Measurements from ENCODE around the gene CDC42BPA.
"Not testable (repeated sequence)": the region's sequence is repeated elsewhere in the genome, so short reads cannot be mapped to it uniquely, and the experiment has no call there.

CDC42BPA gene

DNA sequence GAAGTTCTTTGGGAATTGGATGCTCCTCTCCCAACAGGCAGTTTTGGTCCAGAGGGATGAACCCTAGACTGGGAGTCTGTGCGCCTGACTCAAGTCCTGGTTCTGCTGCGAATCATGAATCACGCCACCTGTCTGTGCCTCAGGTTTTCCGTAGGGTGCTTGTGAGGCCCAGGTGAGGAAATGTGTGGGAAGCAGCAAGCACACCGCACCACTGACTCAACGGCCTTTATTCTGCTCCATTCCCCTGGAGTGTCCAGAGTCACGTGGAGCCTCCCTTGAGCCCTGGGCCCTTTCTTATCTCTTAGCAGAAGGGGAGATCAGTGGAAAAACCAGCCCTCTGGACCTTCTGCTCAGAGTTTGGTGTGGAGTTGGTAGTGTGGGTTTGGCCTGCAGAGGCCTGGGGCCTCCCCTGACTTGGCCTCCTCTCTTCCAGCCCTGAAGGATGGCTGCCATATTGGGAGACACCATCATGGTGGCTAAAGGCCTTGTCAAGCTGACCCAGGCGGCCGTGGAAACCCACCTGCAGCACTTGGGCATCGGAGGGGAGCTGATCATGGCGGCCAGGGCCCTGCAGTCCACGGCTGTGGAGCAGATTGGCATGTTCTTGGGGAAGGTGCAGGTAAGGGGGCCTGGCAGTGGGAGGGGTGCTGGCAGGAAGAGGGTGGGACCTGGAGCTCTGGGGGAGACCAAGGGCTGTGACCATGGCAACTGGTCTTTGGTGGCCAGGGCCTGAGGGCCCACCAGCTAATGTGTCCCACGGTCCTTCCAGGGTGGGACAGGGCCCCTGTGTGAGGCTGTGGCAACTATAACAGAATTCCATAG lies 357.1 kb downstream of the CDC42BPA start:
- DNase-seq (ENCODE audit: low read depth) = no peak

DNA sequence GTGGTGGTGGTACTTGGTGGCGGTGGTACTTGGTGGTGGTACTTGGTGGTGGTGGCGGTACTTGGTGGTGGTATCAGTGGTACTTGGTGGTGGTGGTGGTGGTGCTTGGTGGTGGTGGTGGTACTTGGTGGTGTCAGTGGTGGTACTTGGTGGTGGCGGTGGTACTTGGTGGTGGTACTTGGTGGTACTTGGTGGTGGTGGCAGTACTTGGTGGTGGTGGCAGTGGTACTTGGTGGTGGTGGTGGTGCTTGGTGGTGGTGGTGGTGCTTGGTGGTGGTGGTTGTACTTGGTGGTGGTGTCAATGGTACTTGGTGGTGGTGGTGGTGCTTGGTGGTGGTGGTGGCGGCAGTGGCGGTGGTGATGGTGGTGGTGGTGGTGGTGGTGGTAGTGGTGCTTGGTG lies 358.0 kb downstream of the CDC42BPA start:
- DNase-seq (ENCODE audit: low read depth) = no peak

DNA sequence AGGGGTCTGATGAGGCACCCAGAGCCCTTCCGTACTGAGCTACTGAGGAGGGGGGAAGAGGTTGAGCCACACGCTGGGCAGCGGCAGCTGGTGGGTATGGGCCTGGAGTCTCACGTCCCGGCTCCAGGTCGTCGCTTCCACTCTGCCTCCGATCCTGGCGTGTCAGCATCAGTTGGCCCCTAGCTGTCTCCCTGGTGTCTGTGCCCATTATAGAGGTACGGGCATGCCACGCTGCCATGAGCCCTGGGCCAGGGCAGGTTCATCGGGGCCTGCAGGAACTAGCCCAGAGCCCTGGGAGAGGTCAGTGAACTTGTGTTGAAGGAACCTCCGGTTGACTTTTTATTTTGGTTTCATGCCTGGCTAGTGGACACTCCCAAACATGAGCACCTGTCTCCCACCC lies 360.0 kb downstream of the CDC42BPA start:
- DNase-seq (ENCODE audit: low read depth) = no peak

DNA sequence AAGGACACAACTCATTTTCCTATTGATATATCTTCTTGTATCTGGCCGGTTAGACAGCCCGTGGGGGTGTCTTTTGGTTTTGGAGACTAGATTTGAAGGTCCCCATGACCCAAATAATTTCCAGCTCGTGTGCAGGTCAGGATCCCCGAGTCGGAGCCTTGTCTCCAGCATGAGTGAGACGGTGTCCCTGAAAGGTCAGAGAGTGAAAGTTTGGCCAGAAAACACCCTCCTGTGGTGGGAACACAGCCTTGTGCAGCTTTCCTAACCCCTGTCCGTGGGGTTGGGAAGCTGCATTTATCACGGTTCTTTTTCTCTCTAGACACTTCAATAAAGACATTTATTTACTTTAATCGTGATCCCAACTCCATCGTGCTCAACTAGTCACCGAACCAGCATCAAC lies 360.6 kb downstream of the CDC42BPA start:
- no peak for DNase-seq (ENCODE audit: low read depth)

DNA sequence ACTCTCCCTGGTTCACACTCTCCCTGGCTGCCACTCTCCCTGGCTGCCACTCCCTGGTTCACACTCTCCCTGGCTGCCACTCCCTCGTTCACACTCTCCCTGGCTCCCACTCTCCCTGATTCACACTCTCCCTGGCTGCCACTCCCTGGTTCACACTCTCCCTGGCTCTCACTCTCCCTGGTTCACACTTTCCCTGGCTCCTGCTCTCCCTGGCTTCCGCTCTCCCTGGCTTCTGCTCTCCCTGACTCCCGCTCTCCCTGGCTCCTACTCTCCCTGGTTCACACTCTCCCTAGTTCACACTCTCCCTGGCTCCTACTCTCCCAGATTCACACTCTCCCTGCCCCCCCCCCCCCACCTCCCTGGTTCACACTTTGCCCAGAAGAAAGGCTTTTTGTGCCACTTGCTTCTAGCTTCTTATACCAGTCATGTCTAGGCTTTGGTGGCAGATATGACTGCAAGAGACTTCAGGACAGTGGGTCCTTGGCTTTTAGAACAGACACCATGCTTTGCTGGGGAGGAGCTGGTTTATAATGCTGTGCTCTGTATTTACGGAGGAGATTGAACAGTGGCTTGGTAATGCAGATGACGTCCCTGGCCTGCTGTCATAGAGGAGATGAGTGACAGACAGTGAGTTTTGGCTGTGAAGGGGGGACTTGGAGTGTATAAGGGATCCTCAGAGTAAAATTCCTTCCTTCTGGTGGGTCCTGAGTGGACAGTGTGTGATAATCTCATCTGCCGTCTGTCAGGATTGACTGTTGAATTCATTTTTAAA lies 361.2 kb downstream of the CDC42BPA start:
- no peak for DNase-seq (ENCODE audit: low read depth)

DNA sequence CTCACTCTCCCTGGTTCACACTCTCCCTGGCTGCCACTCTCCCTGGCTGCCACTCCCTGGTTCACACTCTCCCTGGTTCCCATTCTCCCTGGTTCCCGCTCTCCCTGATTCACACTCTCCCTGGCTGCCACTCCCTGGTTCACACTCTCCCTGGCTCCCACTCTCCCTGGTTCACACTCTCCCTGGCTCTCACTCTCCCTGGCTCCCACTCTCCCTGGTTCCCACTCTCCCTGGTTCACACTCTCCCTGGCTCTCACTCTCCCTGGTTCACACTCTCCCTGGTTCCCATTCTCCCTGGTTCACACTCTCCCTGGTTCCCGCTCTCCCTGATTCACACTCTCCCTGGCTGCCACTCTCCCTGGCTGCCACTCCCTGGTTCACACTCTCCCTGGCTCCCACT lies 362.4 kb downstream of the CDC42BPA start:
- not testable (repeated sequence) for DNase-seq (ENCODE audit: low read depth)

DNA sequence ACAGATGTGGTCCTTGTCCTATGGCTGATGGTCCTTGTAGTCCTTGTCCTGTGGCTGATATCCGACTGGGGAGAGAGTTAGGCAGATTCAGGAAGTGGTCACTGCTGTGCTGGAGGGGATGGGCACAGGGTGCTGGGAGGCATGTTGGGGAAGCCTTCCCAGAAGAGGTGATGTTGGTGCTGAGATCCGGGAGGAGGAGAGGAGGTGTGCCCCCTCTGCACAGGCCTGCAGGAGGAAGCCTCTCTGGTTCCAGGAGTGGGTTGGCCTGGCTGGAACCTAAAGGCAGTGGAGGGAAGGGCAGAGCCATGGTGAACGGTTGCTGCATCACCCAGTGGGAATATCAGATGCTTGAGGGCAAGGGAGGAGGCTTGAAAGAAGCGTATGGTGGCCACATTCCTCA lies 363.5 kb downstream of the CDC42BPA start:
- no peak for DNase-seq (ENCODE audit: low read depth)

DNA sequence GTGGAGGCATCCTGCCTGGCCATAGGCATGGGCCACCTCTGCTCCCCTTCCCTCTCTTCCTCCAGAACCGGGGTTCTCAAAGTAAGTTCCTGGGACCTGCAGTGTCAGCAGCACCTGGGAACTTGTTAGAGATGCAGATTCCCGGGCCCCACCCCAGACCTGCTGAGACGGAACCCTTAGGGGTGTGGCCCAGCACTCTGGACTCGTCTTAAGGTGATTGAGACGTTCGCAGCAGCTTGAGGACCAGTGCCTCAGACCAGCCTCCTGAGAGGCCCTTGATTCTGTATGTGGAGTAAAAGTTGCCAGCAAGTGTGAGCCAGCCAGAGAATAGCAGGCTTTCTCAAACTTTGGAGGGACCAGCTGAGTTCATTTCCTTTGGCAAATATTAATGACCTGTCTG lies 364.0 kb downstream of the CDC42BPA start:
- no peak for DNase-seq (ENCODE audit: low read depth)

DNA sequence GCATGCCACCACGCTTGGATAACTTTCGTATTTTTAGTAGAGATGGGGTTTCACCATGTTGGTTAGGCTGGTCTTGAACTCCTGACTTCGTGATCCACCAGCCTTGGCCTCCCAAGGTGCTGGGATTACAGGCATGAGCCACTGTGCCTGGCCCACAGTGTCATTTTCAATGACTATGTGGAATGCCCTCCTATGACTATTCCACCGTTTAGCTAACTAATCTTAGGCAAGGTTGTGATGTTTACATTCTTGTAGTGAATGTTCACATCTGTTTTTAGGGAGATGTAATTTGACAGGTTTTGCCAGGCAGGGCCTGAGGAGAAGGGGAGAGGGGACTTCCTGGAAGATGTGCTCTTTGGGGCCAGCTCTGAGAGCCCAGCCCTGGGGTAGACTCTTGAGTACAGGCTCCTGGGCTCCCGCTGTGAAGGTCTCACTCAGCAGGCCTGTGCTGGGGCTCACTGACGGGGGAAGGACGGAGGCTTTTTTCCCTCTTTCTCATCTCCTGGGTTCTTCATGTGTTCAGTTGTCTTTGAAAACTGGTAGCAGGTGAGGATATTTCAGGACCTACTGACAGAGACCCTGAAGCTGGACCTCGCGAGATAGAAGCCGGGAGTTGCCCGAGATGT lies 365.0 kb downstream of the CDC42BPA start:
- no peak for DNase-seq (ENCODE audit: low read depth)

DNA sequence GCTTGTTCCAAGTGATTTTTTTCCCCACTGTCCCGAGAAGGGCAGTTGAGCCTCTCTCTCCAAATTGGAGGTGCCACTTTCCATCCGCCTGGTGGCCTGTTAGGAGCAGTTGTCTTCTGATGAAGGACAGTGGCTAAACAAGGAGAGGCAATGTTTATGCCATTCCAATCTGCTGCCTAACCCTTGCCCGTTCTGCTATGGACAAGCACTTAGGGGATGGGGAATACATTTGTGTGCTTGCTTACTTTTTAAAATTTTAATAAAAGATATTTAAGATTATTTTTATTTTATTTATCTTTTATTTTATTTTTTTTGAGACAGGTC lies 366.2 kb downstream of the CDC42BPA start:
- no peak for DNase-seq (ENCODE audit: low read depth)

DNA sequence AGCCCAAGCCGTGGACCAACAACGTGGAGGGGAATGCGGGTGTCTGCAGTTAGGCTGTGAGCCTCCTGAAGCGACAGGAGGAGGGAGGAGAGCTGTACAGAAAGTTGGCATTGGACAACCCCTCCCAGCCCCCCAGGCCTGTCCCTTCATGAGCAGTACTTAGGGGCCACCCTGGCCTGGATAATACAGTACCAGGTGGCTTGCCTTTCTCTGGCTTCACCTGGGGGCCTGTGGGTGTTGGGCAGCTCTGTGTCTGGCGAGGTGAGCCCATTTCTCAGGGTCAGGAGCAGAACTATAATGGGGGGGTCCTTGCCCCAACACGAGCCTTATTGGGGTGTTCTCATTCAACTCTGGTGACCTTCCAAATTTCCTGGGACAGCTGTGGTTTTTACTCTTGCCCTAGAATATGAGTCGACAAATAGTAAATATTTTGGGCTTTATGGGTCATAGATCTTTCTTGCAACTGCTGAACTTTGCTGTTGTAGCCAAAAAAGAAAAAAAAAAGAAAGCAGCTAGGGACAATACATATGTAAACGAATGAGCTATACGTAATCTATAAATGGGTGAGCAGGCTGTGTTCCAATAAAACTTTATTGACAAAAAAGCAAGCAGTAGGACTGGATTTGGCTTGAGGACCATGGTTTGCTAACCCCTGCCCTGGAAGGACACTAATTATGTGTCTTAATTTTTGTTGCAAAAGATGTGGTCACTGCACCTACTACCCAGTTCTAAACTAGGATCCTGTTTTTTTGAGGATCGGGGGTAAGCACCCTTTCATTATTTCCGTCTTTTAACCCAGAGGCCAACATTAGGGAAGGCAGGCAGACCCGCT lies 366.8 kb downstream of the CDC42BPA start:
- no peak for DNase-seq (ENCODE audit: low read depth)

DNA sequence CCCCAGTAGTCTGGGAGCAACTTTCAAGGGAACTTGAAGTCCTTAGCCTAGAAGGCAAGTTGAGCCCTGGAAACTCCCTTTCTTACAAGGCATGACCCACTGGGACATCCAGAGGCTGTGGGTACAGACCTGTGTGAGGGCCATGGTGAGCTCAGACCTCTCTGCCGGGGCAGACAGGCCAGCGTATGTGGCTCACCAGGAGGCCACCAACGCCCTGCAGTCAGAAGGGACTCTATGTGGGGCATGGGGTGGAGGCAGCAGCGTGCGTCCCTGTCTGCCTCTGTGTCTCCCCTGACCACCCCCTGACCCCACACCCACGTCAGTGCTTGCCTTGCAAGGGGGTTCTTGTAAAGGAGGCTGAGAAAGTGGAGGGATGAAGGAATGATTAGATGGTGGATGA lies 367.4 kb downstream of the CDC42BPA start:
- no peak for DNase-seq (ENCODE audit: low read depth)

DNA sequence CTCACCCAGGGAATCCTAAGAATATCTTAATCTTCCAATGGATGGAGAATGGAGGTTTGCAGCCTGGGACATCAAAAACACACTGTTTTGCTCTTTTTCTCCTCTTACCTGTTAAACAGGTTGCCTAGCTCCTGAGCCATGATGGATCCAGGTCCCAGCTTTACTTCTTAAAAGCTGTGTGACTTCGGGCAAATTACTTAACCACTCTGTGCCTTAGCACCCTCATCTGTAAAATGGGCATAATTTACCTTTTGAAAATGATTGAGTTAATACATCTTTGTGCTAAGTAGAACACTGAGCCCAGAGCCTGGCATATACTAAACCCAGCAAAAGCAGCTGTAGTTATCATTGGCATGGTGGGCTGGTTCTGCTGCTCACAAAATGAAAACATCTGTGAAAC lies 368.0 kb downstream of the CDC42BPA start:
- no peak for DNase-seq (ENCODE audit: low read depth)

DNA sequence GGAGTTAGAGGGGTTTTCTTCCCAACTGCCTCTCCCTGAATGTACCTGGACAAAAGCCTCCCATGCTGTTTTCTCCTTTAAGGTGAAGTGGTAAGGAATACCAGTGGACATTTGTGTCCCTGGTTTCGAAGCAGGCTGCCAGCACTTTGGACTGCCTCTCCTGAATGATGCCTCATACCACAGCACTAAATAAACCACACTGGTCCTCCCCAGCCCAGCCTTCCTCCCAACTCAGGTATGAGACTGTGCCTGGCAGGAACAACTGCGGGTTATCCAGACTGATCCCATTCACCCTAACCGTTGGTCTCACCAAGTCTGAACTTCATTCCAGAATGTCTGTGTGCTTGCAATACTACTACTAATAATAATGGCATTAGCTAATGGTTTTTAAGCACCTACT lies 368.9 kb downstream of the CDC42BPA start:
- no peak for DNase-seq (ENCODE audit: low read depth)

DNA sequence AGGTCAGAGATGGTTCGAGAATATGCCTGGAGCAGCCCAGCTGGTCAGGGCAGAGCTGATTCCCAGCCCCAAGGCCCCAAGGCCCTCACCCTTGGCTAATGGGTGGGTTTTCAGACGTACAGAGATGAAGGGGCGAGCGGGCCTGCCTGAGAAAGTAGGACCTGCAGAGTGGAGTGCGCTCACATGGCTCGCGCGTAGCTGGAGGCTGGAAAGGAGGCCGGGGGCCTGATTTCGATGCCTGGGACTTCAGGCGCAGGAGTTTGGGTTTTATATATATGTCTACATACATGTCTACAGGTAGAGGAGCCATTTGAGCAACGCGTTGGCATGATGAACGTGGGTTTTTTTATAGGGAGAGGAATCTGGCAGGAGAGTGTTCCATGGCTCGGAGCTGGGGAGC lies 369.3 kb downstream of the CDC42BPA start:
- DNase-seq (ENCODE audit: low read depth) = no peak

DNA sequence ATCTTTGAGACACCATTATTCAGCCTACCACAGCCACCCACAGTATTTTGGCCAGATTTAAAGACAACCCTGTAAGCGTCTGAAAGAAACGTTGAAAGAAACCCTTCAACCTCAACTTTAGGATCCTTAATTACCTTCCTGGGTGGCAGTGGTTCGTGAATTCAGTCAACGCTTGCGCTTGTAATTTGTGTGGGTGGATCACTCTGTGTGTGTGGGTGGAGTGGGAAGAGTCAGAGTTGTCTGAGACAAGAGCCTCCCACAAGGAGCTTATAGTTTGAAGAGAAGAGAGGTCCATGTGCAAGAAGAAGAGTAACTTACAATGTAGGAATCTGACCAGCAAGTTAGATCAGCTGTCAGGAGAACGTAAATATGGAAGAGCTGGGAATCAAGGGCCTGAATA lies 369.8 kb downstream of the CDC42BPA start:
- no peak for DNase-seq (ENCODE audit: low read depth)

DNA sequence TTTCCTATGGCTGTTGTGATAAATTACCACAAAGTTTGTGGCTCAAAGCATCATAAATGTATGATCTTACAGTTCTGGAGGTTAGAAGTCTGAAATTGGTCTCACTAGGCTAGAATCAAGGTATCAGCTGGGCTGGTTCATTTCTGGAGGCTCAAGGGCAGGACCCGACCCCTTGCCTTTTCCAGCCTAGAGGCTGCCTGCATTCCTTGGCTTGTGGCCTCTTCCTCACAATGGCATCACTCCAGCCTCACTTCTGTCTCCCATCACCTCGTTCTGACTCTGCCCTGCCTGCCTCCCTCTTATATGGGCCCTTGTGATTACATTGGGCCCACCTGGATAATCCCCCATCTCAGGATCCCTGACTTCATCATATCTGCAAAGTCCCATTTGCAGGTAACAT lies 370.2 kb downstream of the CDC42BPA start:
- DNase-seq (ENCODE audit: low read depth) = no peak

DNA sequence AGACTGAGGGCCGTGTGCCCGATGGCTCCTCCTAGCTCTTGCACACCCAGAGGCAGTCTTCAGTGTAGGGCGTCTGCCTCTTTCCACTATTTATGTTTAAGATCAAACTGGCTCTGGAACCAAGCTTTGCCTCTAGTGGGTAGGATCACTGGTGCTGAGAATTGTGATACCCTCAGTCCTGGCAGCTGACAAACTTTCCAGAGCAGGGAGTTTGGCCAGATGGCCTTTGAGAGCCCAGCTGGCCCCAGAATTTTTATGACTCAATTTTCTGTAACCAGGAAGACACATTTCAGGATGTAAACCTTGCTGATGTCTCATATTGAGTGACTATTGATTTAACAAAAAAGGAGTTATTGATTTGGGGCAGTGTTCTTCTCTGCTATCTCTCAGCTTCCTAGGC lies 371.5 kb downstream of the CDC42BPA start:
- no peak for DNase-seq (ENCODE audit: low read depth)

DNA sequence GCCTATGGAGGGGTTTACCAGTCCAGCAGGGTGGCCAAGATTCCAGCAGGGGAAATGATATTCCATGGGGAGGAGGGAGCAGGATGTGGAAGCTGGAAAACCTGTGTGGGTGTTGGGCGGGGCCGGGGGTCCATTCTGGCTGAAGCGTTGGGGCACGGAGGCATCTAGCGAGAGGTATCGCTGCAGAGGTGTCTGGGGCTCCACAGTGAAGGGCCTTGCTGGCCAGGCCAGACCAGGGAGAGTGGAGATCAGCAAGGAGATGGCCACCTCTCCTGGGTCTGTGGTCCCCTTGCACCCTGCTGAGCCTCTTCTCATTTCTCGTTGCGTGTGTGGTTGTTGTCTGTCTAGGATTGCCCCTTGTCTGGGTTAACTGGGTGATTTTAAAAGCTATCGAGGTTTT lies 372.0 kb downstream of the CDC42BPA start:
- no peak for DNase-seq (ENCODE audit: low read depth)

DNA sequence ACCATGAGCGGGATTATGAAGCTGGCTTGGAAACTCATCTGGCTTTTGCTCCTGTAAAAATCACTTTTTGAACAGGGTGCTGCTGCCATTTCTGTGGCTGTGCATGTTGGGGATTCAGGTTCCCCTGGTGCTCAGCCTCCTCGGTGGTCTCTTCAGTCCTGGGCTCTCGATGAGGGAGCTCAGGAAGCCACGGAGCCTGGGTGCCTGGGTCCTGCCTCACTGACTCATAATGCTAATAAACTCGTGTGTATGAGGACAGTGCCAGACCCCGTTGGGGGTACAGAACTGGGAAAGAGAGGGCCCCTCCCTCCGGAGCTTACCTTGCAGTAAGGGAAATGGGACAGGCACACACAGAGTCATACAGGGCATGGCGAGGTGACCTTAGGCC lies 372.4 kb downstream of the CDC42BPA start:
- DNase-seq (ENCODE audit: low read depth) = no peak

DNA sequence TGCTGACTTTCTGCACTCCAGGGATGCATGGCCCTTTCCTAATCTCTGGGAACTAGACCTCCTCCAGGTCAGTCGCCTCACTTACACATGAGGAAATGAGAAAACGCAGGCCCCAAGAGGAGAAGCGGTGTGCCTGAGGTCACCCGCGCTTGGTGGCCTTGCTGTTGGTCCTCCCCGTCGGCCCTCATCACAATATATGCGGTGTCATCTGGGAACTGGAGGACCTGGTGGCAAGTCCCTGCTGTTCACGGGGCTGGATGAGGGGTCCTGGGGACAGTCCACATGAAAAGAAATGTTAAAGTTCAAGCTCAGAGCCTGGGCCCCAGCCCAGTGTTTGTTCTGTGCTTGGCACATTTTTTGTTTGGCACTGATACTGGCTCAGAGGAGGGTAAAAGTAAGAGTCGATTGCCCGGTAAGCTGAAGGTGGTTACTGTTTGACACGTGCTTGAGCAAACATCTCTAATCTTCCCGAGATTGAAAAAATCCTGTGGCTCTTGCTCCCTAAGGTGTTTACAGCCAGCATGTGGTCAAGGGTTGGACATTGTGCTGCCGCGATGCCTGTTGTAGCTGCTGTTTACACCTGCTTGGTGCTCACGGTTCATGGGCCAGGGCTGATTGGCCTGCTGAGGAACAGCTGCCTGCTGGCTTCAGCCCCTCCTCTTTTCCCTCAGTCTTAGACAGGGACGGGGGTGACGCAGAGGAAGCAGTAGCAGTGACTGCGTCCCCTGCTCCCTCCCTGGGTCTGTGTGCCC lies 373.0 kb downstream of the CDC42BPA start:
- DNase-seq (ENCODE audit: low read depth) = no peak

DNA sequence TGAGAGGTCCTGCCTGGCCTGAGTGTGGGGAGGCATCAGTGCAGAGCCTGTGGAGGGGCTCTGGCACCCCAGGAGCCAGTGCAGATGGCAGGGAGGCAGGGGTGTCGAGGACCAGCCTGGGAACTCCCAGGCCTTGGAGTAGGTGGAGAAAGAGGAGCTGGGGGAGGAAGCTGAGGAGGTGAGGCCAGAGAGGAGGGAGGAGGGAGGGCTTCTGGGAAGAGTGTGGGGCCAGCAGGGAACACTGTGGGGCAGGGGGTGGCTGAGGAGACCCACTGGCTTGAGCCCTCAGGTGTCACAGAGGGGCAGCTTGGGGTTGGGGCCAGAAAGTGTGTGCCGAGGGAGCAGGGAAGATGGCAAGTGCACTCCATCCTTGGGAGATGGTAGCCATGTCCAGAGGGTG lies 374.4 kb downstream of the CDC42BPA start:
- DNase-seq (ENCODE audit: low read depth) = no peak

Data from fibroblast of gingiva (primary cell).